Diencephalon (tissue), 1 donor: ENCODE data around the gene NCOA4. TPM values are rescaled to one million over a fixed set of nuclear protein-coding genes. Genes with fewer than 3 reads are reported as not detected.

Experiments used
- small RNA-seq: library from RNA; depleted of rRNA; stranded (forward); fragments of <200 nt; gene quantifications from one replicate; pipeline ENCODE3, GENCODE V24; 2014
- total RNA-seq: library from RNA; depleted of rRNA; stranded (reverse); fragments of >200 nt; gene quantifications from one replicate; pipeline ENCODE4 v1.2.3, GENCODE V29; 2014

Gene NCOA4
- 242 TPM for total RNA-seq

DNA sequence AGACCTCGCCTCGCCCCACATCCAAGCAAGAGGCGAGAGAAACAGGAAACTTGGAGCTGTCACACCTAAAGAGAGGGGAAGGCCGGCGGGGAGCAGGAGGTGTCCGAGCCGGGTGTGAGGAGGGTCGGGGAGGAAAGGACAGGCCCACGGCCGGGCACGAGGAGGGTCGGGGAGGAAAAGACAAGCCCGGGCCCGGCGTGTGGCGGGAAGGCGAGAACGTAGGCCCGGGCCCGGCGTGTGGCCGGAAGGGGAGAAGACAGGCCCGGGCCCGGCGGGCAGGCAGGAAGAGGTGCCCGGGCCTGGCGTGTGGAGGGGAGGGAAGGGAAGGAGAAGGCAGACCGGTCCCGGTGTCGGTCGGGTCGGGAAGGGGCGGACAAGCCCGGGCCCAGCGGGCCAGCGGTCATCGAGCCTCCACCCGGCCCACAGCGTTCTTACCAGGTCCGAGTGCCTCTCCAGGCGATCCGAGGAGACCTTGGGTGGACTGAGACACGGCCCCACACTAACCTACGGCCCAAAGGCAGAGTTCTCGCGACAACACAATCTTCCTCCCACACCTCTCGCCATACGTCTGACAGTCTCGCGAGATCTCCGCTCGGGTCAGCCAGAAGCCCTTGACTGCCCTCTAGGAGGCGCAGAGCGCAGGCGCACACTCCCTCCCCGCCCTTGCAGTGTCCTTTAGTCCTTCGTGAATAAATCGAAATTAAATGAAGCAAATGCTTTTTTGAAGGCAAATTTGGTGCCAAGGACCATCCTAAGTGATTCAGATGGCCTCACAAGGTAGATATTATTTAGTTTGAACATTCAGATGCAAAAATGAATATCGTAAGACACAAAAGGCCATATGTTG is at the start of gene NCOA4:
Gene NCOA4 (minus strand): TSS at position 533 of the 847 bp plus-strand sequence. CDS start 13,943 bp downstream, outside the sequence.

DNA sequence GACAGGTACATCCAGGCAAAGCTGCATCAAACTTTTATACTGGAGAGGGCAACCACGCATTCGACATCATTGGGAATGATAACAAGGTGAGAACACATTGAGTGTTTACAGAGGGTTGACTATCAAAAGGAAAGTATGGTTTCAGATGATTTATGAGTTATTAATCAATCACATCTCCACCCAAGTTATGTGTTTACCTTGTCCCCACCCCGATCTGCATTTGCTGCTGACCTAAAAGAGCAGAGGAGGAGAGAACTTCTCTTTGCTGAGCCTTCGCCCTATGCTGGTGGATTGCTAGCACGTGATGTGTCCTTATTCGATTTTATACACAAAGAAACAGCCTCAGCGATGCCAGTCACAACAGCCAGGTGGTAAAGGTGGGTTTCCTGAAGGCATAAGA is 15.8 kb upstream of the NCOA4 start, which contains the start of gene MSMB:
Gene MSMB (minus strand): TSS at position 9 of the 400 bp plus-strand sequence. CDS start 32 bp downstream, outside the sequence.

DNA sequence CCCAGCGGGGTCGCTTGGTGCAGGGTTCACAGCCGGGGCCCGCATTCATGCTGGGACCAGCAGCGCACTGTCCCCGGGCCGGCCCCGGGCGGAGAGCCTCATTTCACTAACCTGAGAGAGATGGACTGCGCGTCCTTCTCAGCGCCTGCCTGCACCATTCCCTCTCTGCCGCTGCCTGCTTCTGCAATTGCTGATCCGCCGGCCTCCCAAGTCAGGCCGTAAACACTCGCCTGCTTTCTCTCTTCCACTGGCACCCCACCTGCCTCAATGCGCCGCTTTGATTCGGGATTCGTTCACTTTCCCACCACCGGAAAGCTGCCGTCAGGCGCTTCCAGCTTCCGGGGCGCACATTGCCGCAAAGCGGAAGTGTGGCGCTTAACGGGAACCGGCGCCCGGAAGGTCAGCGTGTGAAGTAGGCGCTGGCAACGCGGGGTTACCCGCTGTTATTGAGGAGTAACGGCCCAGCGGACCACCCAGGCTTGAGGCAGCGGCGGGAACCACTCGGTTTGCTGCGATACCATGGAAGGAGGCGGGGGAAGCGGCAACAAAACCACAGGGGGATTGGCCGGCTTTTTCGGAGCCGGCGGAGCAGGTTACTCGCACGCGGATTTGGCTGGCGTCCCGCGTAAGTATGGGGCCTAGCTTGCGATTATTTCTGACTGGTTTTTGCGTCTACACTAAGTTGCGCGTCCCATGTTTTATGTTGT is 58.2 kb downstream of the NCOA4 start, which contains the start of gene TIMM23:
Gene TIMM23 (plus strand): TSS at position 384 of the 707 bp plus-strand sequence. CDS start 136 bp downstream, at position 520.

Small RNA genes lying within 50 kb of the gene (small RNA-seq; reads per million reads assigned to genes)
- gene SNORA74C-1 = not detected

Other genes with a start within 250 kb of the NCOA4 start
- 4.4 TPM for gene AGAP4, start 183.1 kb downstream of the NCOA4 start, total RNA-seq
- 65.7 TPM for gene TIMM23, start 58.1 kb downstream of the NCOA4 start, total RNA-seq
- gene MSMB, start 15.6 kb upstream of the NCOA4 start, total RNA-seq = not detected